GM23338 (cell line): ENCODE measurements around the gene FMN1. TPM values are rescaled to one million over a fixed set of nuclear protein-coding genes. Genes with fewer than 3 reads are reported as not detected.

ENCODE experiments used
- ATAC-seq: fragments of 200-7000 bp; cut with Tn5 transposase; 3 replicates; pipeline ENCODE4 v1.9.1; 2020
- DNase-seq: peaks from one replicate; pipeline ENCODE4 v3.0.0-alpha.2; 2015; ENCODE audit warnings: low spot score
- H2AFZ ChIP-seq: fragments of 200-600 bp; sonication (generic); 2 replicates; pipeline ENCODE4 v1.8.0; 2016; ENCODE audit warnings: antibody characterized with exemption, mild to moderate bottlenecking, moderate library complexity
- H3F3A ChIP-seq: fragments of 200-600 bp; sonication (generic); replicated peaks from 2 replicates; pipeline ENCODE4 v1.8.0; 2017; ENCODE audit warnings: antibody characterized with exemption, mixed run types, low read depth
- H3K27ac ChIP-seq: fragments of 200-600 bp; sonication (generic); 2 replicates; pipeline ENCODE4 v1.6.1; 2016; ENCODE audit warnings: low read depth
- H3K27me3 ChIP-seq: fragments of 200-600 bp; sonication (generic); 2 replicates; pipeline ENCODE4 v1.8.0; 2016; ENCODE audit warnings: mild to moderate bottlenecking, mixed run types, moderate library complexity; ENCODE audit not compliant: insufficient read depth
- H3K36me3 ChIP-seq: fragments of 200-600 bp; sonication (generic); 2 replicates; pipeline ENCODE4 v1.8.0; 2016; ENCODE audit warnings: mild to moderate bottlenecking; ENCODE audit not compliant: insufficient read depth
- H3K4me1 ChIP-seq: fragments of 200-600 bp; sonication (generic); 2 replicates; pipeline ENCODE4 v1.8.0; 2016; ENCODE audit warnings: mild to moderate bottlenecking, moderate library complexity; ENCODE audit not compliant: insufficient read depth
- H3K4me2 ChIP-seq: fragments of 200-600 bp; sonication (generic); 2 replicates; pipeline ENCODE4 v1.7.1; 2017; ENCODE audit warnings: mixed run types
- H3K4me3 ChIP-seq: fragments of 200-600 bp; sonication (generic); 2 replicates; pipeline ENCODE4 v1.6.1; 2016; ENCODE audit warnings: mixed run types
- H3K79me2 ChIP-seq: fragments of 200-600 bp; sonication (generic); replicated peaks from 2 replicates; pipeline ENCODE4 v1.8.0; 2017; ENCODE audit warnings: mild to moderate bottlenecking; ENCODE audit not compliant: insufficient read depth
- H3K9me2 ChIP-seq: fragments of 200-600 bp; sonication (generic); 2 replicates; pipeline ENCODE4 v1.8.0; 2017; ENCODE audit not compliant: insufficient read depth
- H4K20me1 ChIP-seq: fragments of 200-600 bp; sonication (generic); replicated peaks from 2 replicates; pipeline ENCODE4 v1.8.0; 2017; ENCODE audit warnings: mild to moderate bottlenecking; ENCODE audit not compliant: insufficient read depth
- H3K27ac Mint-ChIP-seq: 2 replicates; pipeline ENCODE4 v1.8.0; 2020; ENCODE audit warnings: inconsistent platforms, mild to moderate bottlenecking, moderate library complexity, mixed read lengths
- H3K27me3 Mint-ChIP-seq: 3 replicates; pipeline ENCODE4 v1.8.0; 2022; ENCODE audit warnings: low read depth, mild to moderate bottlenecking, moderate library complexity, mixed read lengths, inconsistent platforms; ENCODE audit not compliant: insufficient read depth, poor library complexity
- H3K36me3 Mint-ChIP-seq: 3 replicates; pipeline ENCODE4 v1.8.0; 2021; ENCODE audit warnings: low read depth, mild to moderate bottlenecking, inconsistent platforms, moderate library complexity, mixed read lengths
- H3K4me1 Mint-ChIP-seq: 3 replicates; pipeline ENCODE4 v1.8.0; 2020; ENCODE audit warnings: mild to moderate bottlenecking, inconsistent platforms, mixed read lengths
- H3K4me3 Mint-ChIP-seq: 3 replicates; pipeline ENCODE4 v1.8.0; 2021; ENCODE audit warnings: moderate library complexity, mild to moderate bottlenecking, inconsistent platforms, mixed read lengths
- H3K9me3 Mint-ChIP-seq: 3 replicates; pipeline ENCODE4 v1.8.0; 2020; ENCODE audit warnings: moderate library complexity, mild to moderate bottlenecking, inconsistent platforms, mixed read lengths
- CREB1 ChIP-seq: fragments of 250-450 bp; sonication (Bioruptor Pico); IDR thresholded peaks from 2 replicates; pipeline ENCODE4 v1.5.0; 2020; ENCODE audit warnings: low read depth, mild to moderate bottlenecking, moderate library complexity
- EZH2phosphoT487 ChIP-seq: fragments of 200-600 bp; sonication (generic); IDR thresholded peaks from one replicate; pipeline ENCODE4 v1.8.1; 2018; ENCODE audit warnings: antibody characterized with exemption; ENCODE audit not compliant: unreplicated experiment
- JUNB ChIP-seq: IDR thresholded peaks from one replicate; pipeline ENCODE4 v1.6.1; 2016; ENCODE audit warnings: antibody characterized with exemption; ENCODE audit not compliant: unreplicated experiment
- ZNF331 ChIP-seq: fragments of 250-450 bp; sonication (Bioruptor Pico); IDR thresholded peaks from 2 replicates; pipeline ENCODE4 v1.5.0; 2020; ENCODE audit warnings: low read depth, mild to moderate bottlenecking, moderate library complexity
- polyA plus RNA-seq: library from polyadenylated mRNA; unstranded; fragments of >200 nt; fragmentation: Nextera tagmentation; extraction: Ambion mirVana; gene quantifications from 2 replicates; pipeline ENCODE4 v1.2.1, GENCODE V29; 2016
- total RNA-seq: library from RNA; depleted of rRNA; stranded (reverse); fragments of >200 nt; shearing (Covaris generic); gene quantifications from 2 replicates; pipeline ENCODE4 v1.2.3, GENCODE V29; 2014
- TF ChIP-seq, protein P1 (sequence below): fragments of 250-450 bp; sonication (Bioruptor Pico); IDR thresholded peaks from 2 replicates; pipeline ENCODE4 v1.5.0; 2020; ENCODE audit warnings: mild to moderate bottlenecking, moderate library complexity
- TF ChIP-seq, protein P2 (sequence below), 2 experiments: fragments of 200-600 bp in 1 of 2; sonication (generic) in 1 of 2; conservative IDR thresholded peaks; 2 replicates each; pipeline versions ENCODE4 v1.5.1 to v1.6.1; 2016 to 2017; ENCODE audit warnings: antibody characterized with exemption in 2 of 2, low read depth in 2 of 2, mild to moderate bottlenecking in 2 of 2, moderate library complexity in 1 of 2
- TF ChIP-seq, protein P3 (sequence below): IDR thresholded peaks from 2 replicates; pipeline ENCODE4 v1.6.1; 2016; ENCODE audit warnings: antibody characterized with exemption

Gene FMN1
- total and polyA plus RNA-seq, 2 experiments from 2014 or later, result 1.2 to 1.6 TPM

DNA sequence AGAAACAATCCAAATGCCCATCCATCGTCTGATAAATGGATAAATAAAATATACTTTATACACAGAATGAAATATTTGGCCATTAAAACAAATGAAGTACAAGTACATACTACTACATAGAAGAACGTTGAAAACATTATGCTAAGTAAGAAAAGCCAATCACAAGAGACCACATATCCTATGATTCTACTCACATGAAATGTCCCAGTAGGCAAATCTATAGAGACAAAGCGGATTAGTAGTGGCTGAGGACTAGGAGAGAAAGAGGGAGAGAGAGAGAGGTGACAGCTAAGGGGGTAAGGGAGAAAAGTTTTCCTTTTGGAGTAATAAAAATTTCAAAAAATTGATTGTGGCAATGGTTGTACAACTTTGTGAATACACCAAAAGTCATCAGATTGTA is 329.7 kb downstream of the FMN1 start (continued):
- TF ChIP-seq, protein P1, sequence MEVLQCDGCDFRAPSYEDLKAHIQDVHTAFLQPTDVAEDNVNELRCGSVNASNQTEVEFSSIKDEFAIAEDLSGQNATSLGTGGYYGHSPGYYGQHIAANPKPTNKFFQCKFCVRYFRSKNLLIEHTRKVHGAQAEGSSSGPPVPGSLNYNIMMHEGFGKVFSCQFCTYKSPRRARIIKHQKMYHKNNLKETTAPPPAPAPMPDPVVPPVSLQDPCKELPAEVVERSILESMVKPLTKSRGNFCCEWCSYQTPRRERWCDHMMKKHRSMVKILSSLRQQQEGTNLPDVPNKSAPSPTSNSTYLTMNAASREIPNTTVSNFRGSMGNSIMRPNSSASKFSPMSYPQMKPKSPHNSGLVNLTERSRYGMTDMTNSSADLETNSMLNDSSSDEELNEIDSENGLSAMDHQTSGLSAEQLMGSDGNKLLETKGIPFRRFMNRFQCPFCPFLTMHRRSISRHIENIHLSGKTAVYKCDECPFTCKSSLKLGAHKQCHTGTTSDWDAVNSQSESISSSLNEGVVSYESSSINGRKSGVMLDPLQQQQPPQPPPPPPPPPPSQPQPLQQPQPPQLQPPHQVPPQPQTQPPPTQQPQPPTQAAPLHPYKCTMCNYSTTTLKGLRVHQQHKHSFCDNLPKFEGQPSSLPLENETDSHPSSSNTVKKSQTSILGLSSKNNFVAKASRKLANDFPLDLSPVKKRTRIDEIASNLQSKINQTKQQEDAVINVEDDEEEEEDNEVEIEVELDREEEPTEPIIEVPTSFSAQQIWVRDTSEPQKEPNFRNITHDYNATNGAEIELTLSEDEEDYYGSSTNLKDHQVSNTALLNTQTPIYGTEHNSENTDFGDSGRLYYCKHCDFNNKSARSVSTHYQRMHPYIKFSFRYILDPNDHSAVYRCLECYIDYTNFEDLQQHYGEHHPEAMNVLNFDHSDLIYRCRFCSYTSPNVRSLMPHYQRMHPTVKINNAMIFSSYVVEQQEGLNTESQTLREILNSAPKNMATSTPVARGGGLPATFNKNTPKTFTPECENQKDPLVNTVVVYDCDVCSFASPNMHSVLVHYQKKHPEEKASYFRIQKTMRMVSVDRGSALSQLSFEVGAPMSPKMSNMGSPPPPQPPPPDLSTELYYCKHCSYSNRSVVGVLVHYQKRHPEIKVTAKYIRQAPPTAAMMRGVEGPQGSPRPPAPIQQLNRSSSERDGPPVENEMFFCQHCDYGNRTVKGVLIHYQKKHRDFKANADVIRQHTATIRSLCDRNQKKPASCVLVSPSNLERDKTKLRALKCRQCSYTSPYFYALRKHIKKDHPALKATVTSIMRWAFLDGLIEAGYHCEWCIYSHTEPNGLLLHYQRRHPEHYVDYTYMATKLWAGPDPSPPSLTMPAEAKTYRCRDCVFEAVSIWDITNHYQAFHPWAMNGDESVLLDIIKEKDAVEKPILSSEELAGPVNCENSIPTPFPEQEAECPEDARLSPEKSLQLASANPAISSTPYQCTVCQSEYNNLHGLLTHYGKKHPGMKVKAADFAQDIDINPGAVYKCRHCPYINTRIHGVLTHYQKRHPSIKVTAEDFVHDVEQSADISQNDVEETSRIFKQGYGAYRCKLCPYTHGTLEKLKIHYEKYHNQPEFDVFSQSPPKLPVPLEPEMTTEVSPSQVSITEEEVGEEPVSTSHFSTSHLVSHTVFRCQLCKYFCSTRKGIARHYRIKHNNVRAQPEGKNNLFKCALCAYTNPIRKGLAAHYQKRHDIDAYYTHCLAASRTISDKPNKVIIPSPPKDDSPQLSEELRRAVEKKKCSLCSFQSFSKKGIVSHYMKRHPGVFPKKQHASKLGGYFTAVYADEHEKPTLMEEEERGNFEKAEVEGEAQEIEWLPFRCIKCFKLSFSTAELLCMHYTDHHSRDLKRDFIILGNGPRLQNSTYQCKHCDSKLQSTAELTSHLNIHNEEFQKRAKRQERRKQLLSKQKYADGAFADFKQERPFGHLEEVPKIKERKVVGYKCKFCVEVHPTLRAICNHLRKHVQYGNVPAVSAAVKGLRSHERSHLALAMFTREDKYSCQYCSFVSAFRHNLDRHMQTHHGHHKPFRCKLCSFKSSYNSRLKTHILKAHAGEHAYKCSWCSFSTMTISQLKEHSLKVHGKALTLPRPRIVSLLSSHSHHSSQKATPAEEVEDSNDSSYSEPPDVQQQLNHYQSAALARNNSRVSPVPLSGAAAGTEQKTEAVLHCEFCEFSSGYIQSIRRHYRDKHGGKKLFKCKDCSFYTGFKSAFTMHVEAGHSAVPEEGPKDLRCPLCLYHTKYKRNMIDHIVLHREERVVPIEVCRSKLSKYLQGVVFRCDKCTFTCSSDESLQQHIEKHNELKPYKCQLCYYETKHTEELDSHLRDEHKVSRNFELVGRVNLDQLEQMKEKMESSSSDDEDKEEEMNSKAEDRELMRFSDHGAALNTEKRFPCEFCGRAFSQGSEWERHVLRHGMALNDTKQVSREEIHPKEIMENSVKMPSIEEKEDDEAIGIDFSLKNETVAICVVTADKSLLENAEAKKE (CRISPR knock-in tag), result no peak
- TF ChIP-seq, protein P2, sequence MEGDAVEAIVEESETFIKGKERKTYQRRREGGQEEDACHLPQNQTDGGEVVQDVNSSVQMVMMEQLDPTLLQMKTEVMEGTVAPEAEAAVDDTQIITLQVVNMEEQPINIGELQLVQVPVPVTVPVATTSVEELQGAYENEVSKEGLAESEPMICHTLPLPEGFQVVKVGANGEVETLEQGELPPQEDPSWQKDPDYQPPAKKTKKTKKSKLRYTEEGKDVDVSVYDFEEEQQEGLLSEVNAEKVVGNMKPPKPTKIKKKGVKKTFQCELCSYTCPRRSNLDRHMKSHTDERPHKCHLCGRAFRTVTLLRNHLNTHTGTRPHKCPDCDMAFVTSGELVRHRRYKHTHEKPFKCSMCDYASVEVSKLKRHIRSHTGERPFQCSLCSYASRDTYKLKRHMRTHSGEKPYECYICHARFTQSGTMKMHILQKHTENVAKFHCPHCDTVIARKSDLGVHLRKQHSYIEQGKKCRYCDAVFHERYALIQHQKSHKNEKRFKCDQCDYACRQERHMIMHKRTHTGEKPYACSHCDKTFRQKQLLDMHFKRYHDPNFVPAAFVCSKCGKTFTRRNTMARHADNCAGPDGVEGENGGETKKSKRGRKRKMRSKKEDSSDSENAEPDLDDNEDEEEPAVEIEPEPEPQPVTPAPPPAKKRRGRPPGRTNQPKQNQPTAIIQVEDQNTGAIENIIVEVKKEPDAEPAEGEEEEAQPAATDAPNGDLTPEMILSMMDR (conservative IDR thresholded peaks at IDR 0.05; ENCODE audit: low read depth in 2 of 2), result no peak
- TF ChIP-seq CREB1 (CRISPR knock-in tag), result no peak
- TF ChIP-seq JUNB, result no peak
- no peak for TF ChIP-seq ZNF331 (CRISPR knock-in tag)

DNA sequence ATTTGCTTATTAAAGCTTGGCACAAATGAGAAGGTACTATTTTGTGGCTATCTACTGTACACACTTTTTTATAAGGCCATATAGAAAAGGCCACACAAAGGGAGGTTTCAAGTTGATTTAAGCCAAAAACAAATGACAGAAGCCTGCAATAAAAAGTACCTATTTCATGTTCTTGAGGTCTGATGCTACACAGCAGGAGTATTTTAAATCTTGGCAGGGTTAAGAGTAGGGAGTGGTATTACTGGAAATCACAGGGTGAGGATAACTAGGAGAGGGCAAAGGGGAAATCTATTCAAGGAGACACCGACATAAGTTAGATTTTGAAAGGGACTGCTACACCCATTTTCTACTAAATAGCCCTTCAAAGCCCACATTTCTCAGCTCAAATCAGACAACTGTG is 330.5 kb downstream of the FMN1 start:
- Mint-ChIP-seq H3K9me3 (no peaks in the 10 kb centered on the region), H3K36me3 (no peaks in the 10 kb centered on the region; the same call in 2 of the 3 replicates), H3K27me3 (peaks cover 5% of the 10 kb centered on the region), H3K4me1 (peaks cover 20% of the 10 kb centered on the region), H3K27ac (no peak overlapping the region), H3K4me3 (no peak overlapping the region)
- Histone ChIP-seq H3K27ac (no peak overlapping the region), H3K9me2 (no peaks in the 10 kb centered on the region), H3K79me2 (no peaks in the 10 kb centered on the region), H3F3A (no peaks in the 10 kb centered on the region), H2AFZ (no peak overlapping the region), H3K27me3 (no peaks in the 10 kb centered on the region), H3K4me2 (no peak overlapping the region), H3K4me3 (no peak overlapping the region), H4K20me1 (no peaks in the 10 kb centered on the region), H3K4me1 (no peaks in the 10 kb centered on the region), H3K36me3 (no peaks in the 10 kb centered on the region)
- DNase-seq (no peak), ATAC-seq (no peak)
- TF ChIP-seq ZNF331 (CRISPR knock-in tag) (no peak), JUNB (no peak), EZH2phosphoT487 (no peak)
- TF ChIP-seq, protein P3, sequence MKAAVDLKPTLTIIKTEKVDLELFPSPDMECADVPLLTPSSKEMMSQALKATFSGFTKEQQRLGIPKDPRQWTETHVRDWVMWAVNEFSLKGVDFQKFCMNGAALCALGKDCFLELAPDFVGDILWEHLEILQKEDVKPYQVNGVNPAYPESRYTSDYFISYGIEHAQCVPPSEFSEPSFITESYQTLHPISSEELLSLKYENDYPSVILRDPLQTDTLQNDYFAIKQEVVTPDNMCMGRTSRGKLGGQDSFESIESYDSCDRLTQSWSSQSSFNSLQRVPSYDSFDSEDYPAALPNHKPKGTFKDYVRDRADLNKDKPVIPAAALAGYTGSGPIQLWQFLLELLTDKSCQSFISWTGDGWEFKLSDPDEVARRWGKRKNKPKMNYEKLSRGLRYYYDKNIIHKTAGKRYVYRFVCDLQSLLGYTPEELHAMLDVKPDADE, result no peak
